HG02943 (cell line): Measurements from ENCODE around the gene PSG3.
"Not testable (repeated sequence)": the region's sequence is repeated elsewhere in the genome, so short reads cannot be mapped to it uniquely, and the experiment has no call there.

Experiments
- ATAC-seq: cut with Tn5 transposase; IDR thresholded peaks from one replicate; pipeline ENCODE4 v1.9.1; 2021; ENCODE audit warnings: mild to moderate bottlenecking, low read depth, moderate library complexity; ENCODE audit not compliant: unreplicated experiment

Gene PSG3

DNA sequence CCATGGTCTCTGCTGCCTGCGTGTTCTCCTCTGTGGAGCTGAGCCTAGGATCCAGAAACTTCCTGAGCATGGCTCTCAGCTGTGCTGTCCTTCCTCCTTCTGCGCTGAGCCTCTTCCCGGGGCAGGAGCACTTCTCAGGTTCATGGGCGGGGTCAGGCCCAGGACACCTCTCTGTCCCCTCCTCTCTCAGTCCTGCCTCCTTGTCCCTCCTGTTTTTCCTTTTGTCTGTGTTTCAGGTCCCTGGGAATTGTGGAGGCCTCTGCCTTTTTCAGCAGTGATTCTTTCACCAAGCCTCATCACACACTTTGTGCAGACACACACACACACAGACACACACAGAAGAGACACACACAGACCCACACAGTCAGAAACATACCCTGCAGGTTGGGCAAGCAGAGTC lies at the start of gene PSG3:
Gene PSG3, minus strand, starts transcription at position 101 of the 400 bp plus-strand sequence. Its CDS starts 97 bp downstream, at position 4.
- ATAC-seq, result not testable (repeated sequence)

DNA sequence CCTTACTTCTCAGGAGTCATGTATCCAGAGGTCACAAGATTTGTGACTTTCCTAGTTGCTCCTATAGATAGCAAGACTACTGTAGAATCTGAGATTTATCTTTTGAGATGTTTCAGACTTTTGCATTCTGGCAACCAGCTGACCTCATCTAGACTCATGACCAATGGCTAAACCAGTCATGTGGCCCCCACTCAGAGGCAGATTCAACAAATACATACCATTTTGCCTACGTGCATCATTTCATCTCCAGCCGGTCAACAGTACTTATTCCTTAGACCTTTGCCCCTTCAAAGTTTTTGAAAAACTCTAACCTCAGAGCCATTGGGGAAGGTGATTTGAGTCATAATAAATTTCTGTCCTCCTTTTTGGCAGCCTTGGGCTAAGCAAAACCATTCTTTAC lies 48.5 kb upstream of the PSG3 start:
- not testable (repeated sequence) for ATAC-seq

DNA sequence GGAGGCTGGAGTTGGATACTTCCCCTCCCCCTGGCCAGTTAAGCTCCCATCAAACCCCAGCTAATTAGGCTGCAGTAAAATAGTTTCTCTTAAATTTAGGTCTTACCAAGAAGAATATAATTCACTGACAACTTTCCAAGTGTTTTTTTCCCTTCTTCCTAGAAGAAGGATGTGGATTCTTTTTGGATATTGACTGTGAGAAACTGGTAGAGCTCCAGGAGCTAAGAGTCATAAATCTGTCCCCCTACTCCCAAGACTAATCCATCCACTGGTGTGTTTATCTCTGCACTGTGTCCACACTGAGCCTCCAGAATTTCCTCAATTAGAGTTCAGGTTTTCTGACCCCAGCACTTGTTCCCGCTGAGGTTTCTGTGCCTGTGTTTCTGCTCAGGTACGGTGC lies 47.5 kb upstream of the PSG3 start:
- ATAC-seq, result not testable (repeated sequence)

DNA sequence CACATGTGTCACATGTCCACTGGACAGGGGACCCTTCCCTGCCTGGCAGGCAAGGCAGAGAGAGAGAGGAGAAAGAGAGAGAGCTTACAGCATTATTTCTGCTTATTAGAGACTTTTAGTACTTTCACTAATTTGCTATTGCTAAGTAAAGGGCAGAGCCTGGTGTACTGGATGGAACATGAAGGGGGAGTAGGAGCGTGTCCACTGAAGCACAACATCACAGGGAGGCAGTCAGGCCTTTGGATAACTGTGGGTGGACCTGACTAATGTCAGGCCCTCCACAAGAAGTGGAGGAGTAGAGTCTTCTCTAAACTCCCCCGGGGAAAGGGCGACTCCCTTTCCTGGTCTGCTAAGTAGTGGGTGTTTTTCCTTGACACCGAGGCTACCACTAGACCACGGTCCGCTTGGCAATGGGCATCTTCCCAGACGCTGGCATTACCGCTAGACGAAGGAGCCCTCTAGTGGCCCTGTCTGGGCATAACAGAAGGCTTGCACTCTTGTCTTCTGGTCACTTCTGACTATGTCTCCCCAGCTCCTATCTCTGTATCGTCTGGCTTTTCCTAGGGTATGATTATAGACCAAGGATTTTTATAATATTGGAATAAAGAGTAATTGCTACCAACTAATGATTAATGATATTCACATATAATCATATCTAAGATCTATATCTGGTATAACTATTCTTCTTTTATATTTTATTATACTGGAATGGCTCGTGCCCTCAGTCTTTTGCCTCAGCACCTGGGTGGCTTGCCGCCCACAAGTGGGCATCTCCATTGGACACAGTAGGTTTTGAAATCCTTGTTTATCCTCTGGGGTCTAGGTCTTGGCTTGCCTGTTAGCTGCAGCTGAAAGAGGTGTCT lies 36.7 kb upstream of the PSG3 start:
- ATAC-seq, result not testable (repeated sequence)

DNA sequence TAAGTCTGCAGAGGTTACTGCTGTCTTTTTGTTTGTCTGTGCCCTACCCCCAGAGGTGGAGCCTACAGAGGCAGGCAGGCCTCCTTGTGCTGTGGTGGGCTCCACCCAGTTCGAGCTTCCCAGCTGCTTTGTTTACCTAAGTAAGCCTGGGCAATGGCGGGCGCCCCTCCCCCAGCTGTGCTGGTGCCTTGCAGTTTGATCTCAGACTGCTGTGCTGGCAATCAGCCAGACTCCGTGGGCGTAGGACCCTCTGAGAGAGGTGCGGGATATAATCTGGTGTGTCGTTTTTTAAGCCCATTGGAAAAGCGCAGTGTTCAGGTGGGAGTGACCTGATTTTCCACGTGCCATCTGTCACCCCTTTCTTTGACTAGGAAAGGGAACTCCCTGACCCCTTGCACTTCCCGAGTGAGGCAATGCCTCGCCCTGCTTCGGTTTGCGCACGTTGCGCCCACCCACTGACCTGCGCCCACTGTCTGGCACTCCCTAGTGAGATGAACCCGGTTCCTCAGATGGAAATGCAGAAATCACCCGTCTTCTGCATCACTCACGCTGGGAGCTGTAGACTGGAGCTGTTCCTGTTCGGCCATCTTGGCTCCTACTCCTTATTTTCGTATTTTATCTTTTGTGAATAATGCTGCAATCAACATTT lies 34.4 kb upstream of the PSG3 start:
- ATAC-seq, result not testable (repeated sequence)

DNA sequence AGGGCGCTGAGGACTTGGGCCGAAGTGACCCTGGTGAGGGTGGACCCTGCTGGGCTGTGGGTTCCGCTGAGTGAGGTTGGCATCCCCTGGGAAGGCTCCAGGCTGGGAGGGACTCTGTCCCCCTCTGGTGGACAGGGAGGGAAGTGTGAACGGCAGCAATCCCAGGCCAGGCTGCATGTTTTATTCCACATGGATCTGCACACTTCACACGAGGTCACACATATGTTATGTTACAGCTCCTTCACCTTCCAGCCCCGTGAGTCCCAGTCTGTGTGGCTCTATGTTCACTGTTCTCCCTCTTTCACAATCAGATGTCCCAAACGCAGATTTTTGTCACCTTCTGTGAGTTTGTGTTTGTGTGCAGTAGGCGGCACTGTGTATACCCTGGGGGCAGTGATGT lies 27.0 kb upstream of the PSG3 start:
- not testable (repeated sequence) for ATAC-seq

DNA sequence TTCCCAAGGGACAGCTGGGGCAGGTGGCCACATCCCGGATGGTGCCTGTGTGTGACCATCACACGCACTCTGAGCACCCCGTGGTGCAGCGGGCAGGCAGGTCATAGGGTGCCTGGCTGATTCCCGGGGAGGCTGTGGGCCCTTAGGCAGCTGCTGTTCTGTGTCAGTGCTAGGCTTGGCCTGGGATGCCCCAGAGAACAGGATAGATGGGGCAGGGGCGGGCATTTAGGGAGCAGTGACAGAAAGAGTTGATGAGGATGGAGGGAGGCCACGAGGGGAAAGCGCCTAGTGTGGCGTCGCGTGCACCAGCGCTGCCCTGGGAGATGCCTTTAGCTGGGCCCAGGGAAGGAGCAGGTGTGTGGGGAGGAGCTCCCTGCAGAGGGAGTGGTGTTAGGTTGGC lies 26.6 kb upstream of the PSG3 start:
- ATAC-seq, result not testable (repeated sequence)

DNA sequence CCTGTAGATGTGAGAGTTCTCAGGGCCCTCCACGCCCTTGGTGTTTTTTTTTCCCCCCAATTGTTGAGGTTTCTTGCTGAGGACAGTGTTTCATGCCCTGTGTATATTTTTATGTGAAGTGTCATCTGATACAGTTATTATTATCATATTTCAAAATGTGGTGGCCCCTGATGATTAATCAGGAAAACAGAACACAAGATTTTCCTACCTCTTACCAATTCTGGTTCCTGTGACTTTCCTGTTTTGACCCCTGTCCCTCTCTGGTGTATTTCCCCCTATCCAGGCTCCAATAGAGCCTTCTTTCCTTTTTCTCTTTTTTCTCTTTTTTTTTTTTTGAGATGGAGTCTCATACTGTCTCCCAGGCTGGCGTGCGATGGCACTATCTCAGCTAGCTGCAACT lies 24.6 kb upstream of the PSG3 start:
- ATAC-seq, result no peak

DNA sequence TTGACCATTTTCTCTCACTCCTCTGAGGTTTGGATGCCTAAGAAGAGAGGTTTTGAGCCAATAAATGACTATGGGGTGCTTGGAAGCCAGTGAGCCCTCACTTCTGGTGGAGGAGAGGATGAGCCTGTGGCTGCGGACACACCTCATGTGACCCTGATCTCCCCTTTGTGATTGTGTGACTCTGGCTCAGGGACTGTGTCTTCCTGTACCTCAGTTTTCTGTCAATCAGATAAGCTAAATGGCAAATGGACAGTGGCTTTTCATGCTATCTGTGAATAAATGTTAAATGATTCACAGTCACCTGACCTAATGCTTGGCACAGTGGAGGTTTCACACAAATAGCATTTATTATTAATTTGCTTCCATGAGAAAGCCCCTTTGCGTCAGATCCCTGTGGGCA lies 22.5 kb upstream of the PSG3 start:
- no peak for ATAC-seq

DNA sequence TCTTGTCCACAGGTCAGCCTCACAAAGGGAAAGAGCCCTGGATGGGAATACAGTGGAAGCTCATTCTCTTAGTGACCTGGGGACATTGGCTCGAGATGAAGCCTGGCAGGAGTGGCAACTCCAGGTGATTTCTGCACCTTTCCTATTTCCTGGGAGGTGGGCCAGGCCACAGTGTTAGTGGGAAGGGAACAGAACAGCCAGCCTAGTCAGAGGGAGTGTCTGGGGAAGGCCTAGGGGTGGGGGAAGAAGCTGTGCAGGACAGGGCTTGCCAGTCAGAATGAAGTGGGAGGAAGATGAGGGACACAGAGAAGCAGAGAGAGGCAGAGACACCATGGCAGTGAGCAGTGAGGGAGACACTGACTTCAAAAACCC lies 21.6 kb upstream of the PSG3 start:
- not testable (repeated sequence) for ATAC-seq

DNA sequence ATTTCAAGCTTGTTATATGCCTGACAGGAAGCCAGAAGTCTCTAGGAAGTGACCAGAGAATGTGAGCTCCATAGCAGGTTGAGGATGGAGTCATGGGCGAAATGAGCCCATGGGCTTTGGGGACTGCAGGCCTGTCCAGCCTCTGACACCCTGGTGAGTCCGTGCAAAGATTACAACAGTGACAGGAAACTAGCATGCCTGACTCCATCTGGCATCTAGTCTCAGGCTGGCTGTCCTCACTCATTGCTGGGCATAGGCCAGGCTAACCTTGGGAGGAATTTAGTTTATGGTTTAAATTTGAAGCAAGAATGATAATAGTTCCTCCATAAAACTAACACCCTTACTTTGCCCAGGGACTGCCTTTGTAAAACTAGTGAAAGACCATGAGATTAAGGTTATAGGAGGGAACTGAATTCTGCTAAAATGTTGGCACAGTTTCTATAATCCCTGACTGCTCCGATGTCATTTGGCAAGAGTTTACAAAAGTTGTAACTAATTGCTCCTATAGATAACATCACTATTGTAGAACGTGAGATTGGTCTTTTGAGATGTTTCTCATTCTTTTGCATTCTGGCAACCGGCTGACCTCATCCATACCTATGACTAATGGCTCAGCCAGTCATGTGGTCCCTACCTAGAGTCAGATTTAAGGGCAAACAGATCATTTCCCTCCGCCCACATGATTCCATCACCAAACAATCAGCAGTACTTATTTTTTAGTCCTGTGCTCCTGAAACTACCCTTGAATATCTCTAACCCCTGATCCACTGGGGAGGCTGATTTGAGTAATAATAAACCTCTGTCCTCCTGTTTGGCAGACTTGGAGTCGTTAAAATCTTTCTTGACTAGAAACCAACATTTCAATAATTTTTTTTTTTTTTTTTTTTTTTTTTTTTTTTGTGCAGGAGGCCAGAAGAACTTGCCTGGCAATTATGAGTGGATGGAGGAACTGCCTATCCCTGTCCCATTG lies 21.0 kb upstream of the PSG3 start:
- ATAC-seq, result not testable (repeated sequence)

DNA sequence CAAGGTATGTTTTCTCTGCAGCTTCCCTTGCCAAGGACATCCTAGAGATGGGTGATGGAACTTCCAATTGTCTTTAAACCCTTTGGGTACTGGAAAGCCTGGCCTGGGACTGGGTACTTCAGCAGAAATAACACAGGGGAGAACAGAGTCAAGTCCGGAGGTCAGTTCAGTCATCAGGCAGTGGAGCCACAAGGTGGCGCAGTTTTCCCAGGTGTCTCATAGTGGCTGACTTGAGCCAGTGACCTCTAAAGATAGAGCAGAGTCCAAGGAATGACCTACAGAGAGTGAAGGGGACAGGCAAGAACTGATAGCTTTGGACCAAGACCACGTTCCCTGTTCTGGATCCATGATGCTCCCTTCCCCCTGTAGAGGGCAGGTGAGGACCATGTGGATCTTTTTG lies 18.4 kb upstream of the PSG3 start:
- not testable (repeated sequence) for ATAC-seq

DNA sequence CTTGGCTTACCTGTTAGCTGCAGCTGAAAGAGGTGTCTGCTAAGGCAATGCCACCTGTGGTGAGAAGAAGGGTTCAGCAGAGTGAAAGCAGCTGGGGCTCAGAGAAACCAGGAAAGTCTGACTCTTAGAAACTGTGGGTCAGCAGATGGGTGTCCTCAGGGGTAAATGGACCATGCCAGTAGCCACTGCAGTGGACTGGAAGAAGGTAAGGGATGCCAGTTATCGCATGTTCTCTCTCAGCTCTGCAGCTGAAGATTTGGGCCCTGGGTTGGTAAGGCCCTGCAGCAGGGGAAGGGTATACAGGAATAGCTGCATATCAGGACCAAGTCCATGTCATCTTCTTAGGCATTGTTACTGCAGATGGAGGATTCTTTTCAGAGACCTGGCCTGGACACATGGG lies 12.0 kb upstream of the PSG3 start:
- not testable (repeated sequence) for ATAC-seq

DNA sequence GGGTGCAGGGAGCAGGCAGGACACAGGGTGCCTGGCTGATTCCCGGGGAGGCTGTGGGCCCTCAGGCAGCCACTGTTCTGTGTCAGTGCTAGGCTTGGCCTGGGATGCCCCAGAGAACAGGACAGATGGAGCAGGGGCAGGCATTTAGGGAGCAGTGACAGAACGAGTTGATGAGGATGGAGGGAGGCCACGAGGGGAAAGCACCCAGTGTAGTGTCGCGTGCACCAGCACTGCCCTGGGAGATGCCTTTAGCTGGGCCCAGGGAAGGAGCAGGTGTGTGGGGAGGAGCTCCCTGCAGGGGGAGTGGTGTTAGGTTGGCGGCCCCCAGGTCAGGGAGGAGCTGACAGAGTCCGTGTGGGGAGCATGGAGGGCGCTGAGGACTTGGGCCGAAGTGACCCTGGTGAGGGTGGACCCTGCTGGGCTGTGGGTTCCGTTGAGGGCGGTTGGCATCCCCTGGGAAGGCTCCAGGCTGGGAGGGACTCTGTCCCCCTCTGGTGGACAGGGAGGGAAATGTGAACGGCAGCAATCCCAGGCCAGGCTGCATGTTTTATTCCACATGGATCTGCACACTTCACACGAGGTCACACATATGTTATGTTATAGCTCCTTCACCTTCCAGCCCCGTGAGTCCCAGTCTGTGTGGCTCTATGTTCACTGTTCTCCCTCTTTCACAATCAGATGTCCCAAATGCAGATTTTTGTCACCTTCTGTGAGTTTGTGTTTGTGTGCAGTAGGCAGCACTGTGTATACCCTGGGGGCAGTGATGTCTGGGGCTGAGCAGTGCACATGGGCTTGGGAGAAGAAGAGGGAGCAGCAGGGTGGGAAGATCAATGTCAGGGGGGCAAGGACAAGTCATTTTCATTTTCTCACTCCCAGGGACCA lies 1.7 kb upstream of the PSG3 start:
- ATAC-seq, result not testable (repeated sequence)

DNA sequence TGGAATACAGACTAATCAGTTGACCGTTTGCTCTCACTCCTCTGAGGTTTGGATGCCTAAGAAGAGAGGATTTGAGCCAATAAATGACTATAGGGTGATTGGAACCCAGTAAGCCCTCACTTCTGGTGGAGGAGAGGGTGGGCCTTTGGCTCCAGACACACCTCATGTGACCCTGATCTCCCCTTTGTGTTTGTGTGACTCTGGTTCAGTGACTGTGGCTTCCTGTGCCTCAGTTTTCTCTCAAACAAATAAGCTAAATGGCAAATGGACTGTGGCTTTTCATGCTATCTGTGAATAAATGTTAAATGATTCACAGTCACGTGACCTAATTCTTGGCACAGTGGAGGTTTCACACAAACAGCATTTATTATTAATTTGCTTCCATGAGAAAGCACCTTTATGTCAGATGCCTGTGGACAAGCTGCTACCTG lies 2.7 kb downstream of the PSG3 start:
- ATAC-seq, result not testable (repeated sequence)

DNA sequence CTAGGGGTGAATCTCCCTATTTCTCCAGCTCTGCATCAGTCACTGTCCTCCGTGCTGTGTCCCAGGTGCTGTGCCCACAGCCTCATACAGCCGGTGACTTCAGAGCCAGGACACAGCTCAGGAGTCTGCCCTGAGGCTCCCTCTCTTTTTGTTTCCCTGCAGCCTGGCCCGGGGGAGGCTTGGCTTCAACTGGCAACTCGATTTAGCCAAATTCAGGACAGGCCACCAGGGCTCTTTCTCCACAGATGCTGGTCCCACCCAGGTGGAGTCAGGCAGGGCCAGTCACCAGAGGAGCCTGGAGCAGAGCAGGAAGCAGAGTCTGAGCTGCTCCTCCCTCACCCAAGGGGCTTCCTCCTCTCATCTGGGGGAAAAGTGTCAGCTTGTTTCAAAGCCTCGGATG lies 11.9 kb downstream of the PSG3 start:
- ATAC-seq, result not testable (repeated sequence)

DNA sequence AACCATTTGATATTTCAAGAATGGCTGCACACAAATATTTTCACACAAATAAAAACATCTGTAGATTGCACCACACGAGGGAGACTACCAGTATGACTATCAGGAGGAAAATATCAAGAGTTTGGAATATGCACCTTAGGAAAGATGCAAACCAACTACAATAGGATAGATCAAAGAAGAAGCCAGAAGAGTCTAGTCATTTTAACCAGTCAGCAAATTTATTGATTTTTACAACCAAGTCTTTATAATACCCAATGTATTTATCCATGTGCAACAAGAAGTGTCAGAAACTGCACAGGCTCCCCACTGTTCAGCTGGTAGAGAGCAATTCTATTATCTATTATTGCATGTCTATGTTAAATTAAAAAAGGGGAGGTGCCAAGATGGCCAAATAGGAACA lies 26.3 kb downstream of the PSG3 start:
- not testable (repeated sequence) for ATAC-seq

DNA sequence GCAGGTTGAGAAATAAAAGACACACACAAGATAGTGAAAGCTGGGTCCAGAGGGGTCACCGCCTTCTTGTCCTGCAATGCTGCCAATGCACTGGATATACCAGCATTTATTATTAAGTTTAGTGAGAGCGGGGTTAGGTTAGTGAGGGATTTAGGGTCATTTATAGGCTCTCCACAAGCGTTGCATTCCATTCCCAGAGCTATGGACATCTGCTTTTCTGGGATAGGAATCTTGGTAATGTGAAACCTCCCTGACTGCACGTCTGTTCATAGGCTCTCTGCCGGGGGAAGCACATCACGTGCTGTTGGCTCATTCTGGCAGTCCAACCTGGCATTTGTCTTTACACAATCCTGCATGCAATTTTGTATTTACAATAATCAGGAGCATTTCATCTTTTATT lies 27.5 kb downstream of the PSG3 start:
- ATAC-seq, result not testable (repeated sequence)

DNA sequence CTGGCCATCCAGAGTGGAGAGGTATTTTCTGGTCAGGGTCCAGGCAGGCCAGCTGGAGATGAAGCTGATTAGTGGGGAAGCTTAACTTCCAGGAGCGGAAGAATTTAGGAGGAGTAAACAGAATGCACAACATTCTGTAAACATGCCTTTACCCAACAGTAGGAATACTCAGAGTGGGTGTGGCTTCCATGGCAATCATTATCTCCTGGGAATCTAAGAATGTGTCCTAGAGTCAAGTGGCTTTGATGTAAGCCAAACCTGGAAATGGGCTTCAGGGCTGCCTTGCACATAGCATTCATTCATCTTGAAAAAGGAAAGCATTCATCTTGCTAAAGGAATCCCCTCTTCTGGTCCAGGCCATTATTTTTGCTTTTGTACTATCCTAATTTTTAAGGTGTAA lies 29.3 kb downstream of the PSG3 start:
- ATAC-seq, result not testable (repeated sequence)

DNA sequence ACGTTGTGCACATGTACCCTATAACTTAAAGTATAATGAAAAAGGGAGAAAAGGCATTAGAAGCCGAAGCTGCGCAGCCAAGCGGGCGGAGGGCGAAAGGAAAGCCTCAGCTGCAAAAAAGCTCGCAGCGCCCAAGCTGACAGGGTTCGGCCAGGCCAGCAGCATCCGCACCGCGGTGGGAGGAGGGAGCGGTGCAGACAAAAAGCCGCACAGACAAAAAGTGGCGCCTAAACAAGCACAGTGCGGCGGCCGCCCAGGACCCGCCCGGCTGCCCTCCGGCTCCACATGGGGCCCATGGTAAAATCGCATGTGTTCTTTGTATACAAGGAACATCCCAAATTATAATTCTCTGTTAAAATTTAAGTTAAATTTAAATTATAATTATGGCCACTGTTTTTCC lies 42.4 kb downstream of the PSG3 start:
- no peak for ATAC-seq
